Measurements from ENCODE around the gene SCGB3A1.
A peak's percentile ranks its signal among the peaks of the same experiment; 100 is the strongest.

DNA sequence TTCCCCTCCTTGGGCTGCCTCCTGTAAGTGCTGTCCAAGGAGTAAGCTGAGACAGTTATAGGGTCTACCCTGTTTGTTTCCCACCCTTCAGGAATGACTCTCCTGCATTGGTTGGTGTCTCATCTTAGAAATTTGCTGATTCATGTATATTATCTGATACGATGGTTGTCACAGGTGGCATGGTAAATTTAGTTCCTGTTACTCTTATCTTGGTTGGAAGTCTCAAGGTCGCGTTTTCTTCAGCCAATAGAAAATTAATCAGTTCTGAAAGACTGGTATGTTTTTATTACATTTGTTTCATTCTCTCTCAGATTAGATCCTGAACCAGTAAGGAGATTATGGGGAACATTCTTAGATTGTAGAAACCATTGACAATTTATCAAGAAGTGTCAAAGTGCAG lies 42.7 kb downstream of the SCGB3A1 start:
- TF ChIP-seq EP300 (IDR thresholded peaks at IDR 0.05), result no peak
- TF ChIP-seq, protein P1, sequence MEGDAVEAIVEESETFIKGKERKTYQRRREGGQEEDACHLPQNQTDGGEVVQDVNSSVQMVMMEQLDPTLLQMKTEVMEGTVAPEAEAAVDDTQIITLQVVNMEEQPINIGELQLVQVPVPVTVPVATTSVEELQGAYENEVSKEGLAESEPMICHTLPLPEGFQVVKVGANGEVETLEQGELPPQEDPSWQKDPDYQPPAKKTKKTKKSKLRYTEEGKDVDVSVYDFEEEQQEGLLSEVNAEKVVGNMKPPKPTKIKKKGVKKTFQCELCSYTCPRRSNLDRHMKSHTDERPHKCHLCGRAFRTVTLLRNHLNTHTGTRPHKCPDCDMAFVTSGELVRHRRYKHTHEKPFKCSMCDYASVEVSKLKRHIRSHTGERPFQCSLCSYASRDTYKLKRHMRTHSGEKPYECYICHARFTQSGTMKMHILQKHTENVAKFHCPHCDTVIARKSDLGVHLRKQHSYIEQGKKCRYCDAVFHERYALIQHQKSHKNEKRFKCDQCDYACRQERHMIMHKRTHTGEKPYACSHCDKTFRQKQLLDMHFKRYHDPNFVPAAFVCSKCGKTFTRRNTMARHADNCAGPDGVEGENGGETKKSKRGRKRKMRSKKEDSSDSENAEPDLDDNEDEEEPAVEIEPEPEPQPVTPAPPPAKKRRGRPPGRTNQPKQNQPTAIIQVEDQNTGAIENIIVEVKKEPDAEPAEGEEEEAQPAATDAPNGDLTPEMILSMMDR (IDR thresholded peaks at IDR 0.05), result no peak
- peak in 1 of 3 donors; percentile 47 for TF ChIP-seq POLR2AphosphoS5 (IDR thresholded peaks at IDR 0.05)

All from stomach (tissue), 4 donors.